ENCODE results near the gene WDR70.

WDR70 gene

DNA sequence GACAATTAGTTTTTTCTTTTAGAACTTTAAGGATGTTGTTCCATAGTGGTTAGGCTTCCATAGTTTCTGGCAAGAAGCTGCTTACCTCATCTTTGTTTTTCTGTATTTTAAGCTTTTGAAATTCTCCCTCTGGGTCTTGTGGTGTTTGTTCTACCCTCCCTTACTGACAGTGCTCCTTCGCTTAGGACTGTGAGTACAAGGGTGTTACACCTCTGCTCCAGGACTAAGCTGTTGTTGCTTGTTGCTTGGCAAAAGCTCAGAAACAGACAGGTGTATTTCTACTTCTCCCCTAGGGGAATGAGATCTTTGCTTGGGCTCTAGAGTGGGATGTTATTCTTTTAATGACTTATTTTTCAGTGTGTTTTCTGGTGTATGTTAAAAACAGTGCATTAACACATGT is 225.2 kb downstream of the WDR70 start:
- H3K79me1 ChIP-seq (ENCODE audit: low read depth, low read length): no peaks in the 10 kb centered on the region
- no CpG with 5 or more reads among the region's 1 CpG for WGBS, 2 donors (ENCODE audit: extremely low coverage in 2 of 2, insufficient read length in 2 of 2, insufficient replicate concordance in 1 of 2)
- no peak overlapping the region for H3K14ac ChIP-seq (ENCODE audit: low read length)
- H3K27ac ChIP-seq (replicated peaks; ENCODE audit: low read length): no peak overlapping the region
- H3K4me1 ChIP-seq (ENCODE audit: control insufficient read depth in 2 of 2, insufficient read depth in 1 of 2, low read depth in 1 of 2, low read length in 2 of 2): no peaks in the 10 kb centered on the region
- H3K4me2 ChIP-seq (ENCODE audit: insufficient read depth, low read length, poor library complexity, severe bottlenecking): no peak overlapping the region
- H3K23ac ChIP-seq (ENCODE audit: low read depth, low read length, poor library complexity): no peak overlapping the region
- no peak overlapping the region for H4K8ac ChIP-seq (ENCODE audit: low read depth, low read length)
- H2BK12ac ChIP-seq (ENCODE audit: low read length): no peak overlapping the region
- H2BK15ac ChIP-seq (ENCODE audit: low read length): no peak overlapping the region
- H2BK5ac ChIP-seq (ENCODE audit: low read length): no peak overlapping the region
- H3K18ac ChIP-seq (ENCODE audit: low read length): no peak overlapping the region
- no peaks in the 10 kb centered on the region for H3K36me3 ChIP-seq (replicated peaks in 1 of 2; ENCODE audit: control insufficient read depth in 2 of 2, insufficient read depth in 2 of 2, low read length in 2 of 2)
- no peak overlapping the region for H2AFZ ChIP-seq (ENCODE audit: low read length)
- no peak overlapping the region for H4K91ac ChIP-seq (ENCODE audit: low read depth, low read length, poor library complexity)
- no peaks in the 10 kb centered on the region for H3K27me3 ChIP-seq (ENCODE audit: control insufficient read depth in 3 of 3, insufficient read depth in 3 of 3, low read depth in 1 of 3, low read length in 3 of 3)
- H3K4ac ChIP-seq (ENCODE audit: low read length): no peak overlapping the region
- no peak overlapping the region for H3K4me3 ChIP-seq (ENCODE audit: low read length in 2 of 2)
- H2BK120ac ChIP-seq (ENCODE audit: low read depth, low read length): no peak overlapping the region
- no peak overlapping the region for H2AK5ac ChIP-seq (ENCODE audit: low read depth, low read length)
- no peak for DNase-seq (ENCODE audit: low spot score)
- H3K9ac ChIP-seq (ENCODE audit: low read depth, low read length, poor library complexity): no peak overlapping the region
- H3K9me3 ChIP-seq (replicated peaks in 1 of 2; ENCODE audit: control insufficient read depth in 2 of 2, insufficient read depth in 1 of 2, low read depth in 1 of 2, low read length in 2 of 2): peaks cover 0 to 6% of the 10 kb centered on the region in 2 donors

DNA sequence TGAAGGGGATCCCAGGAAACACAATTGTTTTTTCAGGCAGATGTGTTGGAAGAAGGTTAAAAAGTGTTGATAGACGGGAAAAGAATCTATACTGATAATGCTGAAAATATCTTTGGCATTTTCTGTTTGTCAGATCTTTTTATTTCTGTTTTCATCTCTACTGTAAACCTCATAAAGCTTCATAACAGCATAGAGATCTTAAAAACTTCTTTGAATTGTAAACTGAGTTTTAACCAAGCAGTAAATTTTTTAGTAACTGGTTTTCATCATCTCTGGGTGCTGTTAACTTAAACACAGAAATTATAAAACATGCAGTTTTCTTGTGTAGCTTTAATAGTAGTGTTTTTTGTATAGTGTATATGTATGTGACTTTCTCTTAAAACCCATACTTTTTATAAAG is 227.0 kb downstream of the WDR70 start:
- Histone ChIP-seq H3K4me1 (ENCODE audit: control insufficient read depth in 2 of 2, insufficient read depth in 1 of 2, low read depth in 1 of 2, low read length in 2 of 2) (no peaks in the 10 kb centered on the region), H3K9me3 (replicated peaks in 1 of 2; ENCODE audit: control insufficient read depth in 2 of 2, insufficient read depth in 1 of 2, low read depth in 1 of 2, low read length in 2 of 2) (peaks cover 0 to 3% of the 10 kb centered on the region in 2 donors), H2AK5ac (ENCODE audit: low read depth, low read length) (no peak overlapping the region), H3K36me3 (replicated peaks in 1 of 2; ENCODE audit: control insufficient read depth in 2 of 2, insufficient read depth in 2 of 2, low read length in 2 of 2) (no peaks in the 10 kb centered on the region), H2AFZ (ENCODE audit: low read length) (no peak overlapping the region), H2BK15ac (ENCODE audit: low read length) (no peak overlapping the region), H3K23ac (ENCODE audit: low read depth, low read length, poor library complexity) (no peak overlapping the region), H3K27ac (replicated peaks; ENCODE audit: low read length) (no peak overlapping the region), H3K18ac (ENCODE audit: low read length) (no peak overlapping the region), H2BK5ac (ENCODE audit: low read length) (no peak overlapping the region), H3K4me3 (ENCODE audit: low read length in 2 of 2) (no peak overlapping the region), H3K27me3 (ENCODE audit: control insufficient read depth in 3 of 3, insufficient read depth in 3 of 3, low read depth in 1 of 3, low read length in 3 of 3) (no peaks in the 10 kb centered on the region), H2BK120ac (ENCODE audit: low read depth, low read length) (no peak overlapping the region), H3K4ac (ENCODE audit: low read length) (no peak overlapping the region), H3K9ac (ENCODE audit: low read depth, low read length, poor library complexity) (no peak overlapping the region), H4K91ac (ENCODE audit: low read depth, low read length, poor library complexity) (no peak overlapping the region), H3K79me1 (ENCODE audit: low read depth, low read length) (no peaks in the 10 kb centered on the region), H3K4me2 (ENCODE audit: insufficient read depth, low read length, poor library complexity, severe bottlenecking) (no peak overlapping the region), H2BK12ac (ENCODE audit: low read length) (no peak overlapping the region), H4K8ac (ENCODE audit: low read depth, low read length) (no peak overlapping the region), H3K14ac (ENCODE audit: low read length) (no peak overlapping the region)
- WGBS, 2 donors (ENCODE audit: extremely low coverage in 2 of 2, insufficient read length in 2 of 2, insufficient replicate concordance in 1 of 2): no CpG with 5 or more reads among the region's 1 CpG
- DNase-seq (ENCODE audit: low spot score): no peak

GRCh38 chr5:37606632-37607248 is 227.6 kb downstream of the WDR70 start:
- no peaks in the 10 kb centered on the region for H3K4me1 ChIP-seq (ENCODE audit: control insufficient read depth in 2 of 2, insufficient read depth in 1 of 2, low read depth in 1 of 2, low read length in 2 of 2)
- H2BK12ac ChIP-seq (ENCODE audit: low read length): no peak overlapping the region
- no CpG with 5 or more reads among the region's 2 CpGs for whole genome bisulfite sequencing, 2 donors (ENCODE audit: extremely low coverage in 2 of 2, insufficient read length in 2 of 2, insufficient replicate concordance in 1 of 2)
- no peak overlapping the region for H2AFZ ChIP-seq (ENCODE audit: low read length)
- H4K8ac ChIP-seq (ENCODE audit: low read depth, low read length): no peak overlapping the region
- H2AK5ac ChIP-seq (ENCODE audit: low read depth, low read length): no peak overlapping the region
- H3K36me3 ChIP-seq (replicated peaks in 1 of 2; ENCODE audit: control insufficient read depth in 2 of 2, insufficient read depth in 2 of 2, low read length in 2 of 2): no peaks in the 10 kb centered on the region
- no peak overlapping the region for H2BK5ac ChIP-seq (ENCODE audit: low read length)
- no peak overlapping the region for H3K18ac ChIP-seq (ENCODE audit: low read length)
- H3K9me3 ChIP-seq (replicated peaks in 1 of 2; ENCODE audit: control insufficient read depth in 2 of 2, insufficient read depth in 1 of 2, low read depth in 1 of 2, low read length in 2 of 2): no peaks in the 10 kb centered on the region
- DNase-seq (ENCODE audit: low spot score): no peak
- no peaks in the 10 kb centered on the region for H3K79me1 ChIP-seq (ENCODE audit: low read depth, low read length)
- H3K27me3 ChIP-seq (ENCODE audit: control insufficient read depth in 3 of 3, insufficient read depth in 3 of 3, low read depth in 1 of 3, low read length in 3 of 3): no peaks in the 10 kb centered on the region
- H3K9ac ChIP-seq (ENCODE audit: low read depth, low read length, poor library complexity): no peak overlapping the region
- no peak overlapping the region for H3K14ac ChIP-seq (ENCODE audit: low read length)
- H4K91ac ChIP-seq (ENCODE audit: low read depth, low read length, poor library complexity): no peak overlapping the region
- no peak overlapping the region for H3K4me3 ChIP-seq (ENCODE audit: low read length in 2 of 2)
- H3K23ac ChIP-seq (ENCODE audit: low read depth, low read length, poor library complexity): no peak overlapping the region
- H2BK15ac ChIP-seq (ENCODE audit: low read length): no peak overlapping the region
- H2BK120ac ChIP-seq (ENCODE audit: low read depth, low read length): no peak overlapping the region
- no peak overlapping the region for H3K27ac ChIP-seq (replicated peaks; ENCODE audit: low read length)
- H3K4me2 ChIP-seq (ENCODE audit: insufficient read depth, low read length, poor library complexity, severe bottlenecking): no peak overlapping the region
- H3K4ac ChIP-seq (ENCODE audit: low read length): no peak overlapping the region

- H3K4me3 ChIP-seq (ENCODE audit: low read length in 2 of 2): no peak overlapping the region
- no peak overlapping the region for H3K14ac ChIP-seq (ENCODE audit: low read length)
- no peak overlapping the region for H2BK15ac ChIP-seq (ENCODE audit: low read length)
- H3K36me3 ChIP-seq (replicated peaks in 1 of 2; ENCODE audit: control insufficient read depth in 2 of 2, insufficient read depth in 2 of 2, low read length in 2 of 2): no peaks in the 10 kb centered on the region
- no peak overlapping the region for H3K4ac ChIP-seq (ENCODE audit: low read length)
- H3K4me1 ChIP-seq (ENCODE audit: control insufficient read depth in 2 of 2, insufficient read depth in 1 of 2, low read depth in 1 of 2, low read length in 2 of 2): no peaks in the 10 kb centered on the region
- no peak overlapping the region for H3K4me2 ChIP-seq (ENCODE audit: insufficient read depth, low read length, poor library complexity, severe bottlenecking)
- H3K27ac ChIP-seq (replicated peaks; ENCODE audit: low read length): no peak overlapping the region
- no peak overlapping the region for H2BK12ac ChIP-seq (ENCODE audit: low read length)
- H2BK5ac ChIP-seq (ENCODE audit: low read length): no peak overlapping the region
- no peak overlapping the region for H4K91ac ChIP-seq (ENCODE audit: low read depth, low read length, poor library complexity)
- H2BK120ac ChIP-seq (ENCODE audit: low read depth, low read length): no peak overlapping the region
- no peaks in the 10 kb centered on the region for H3K9me3 ChIP-seq (replicated peaks in 1 of 2; ENCODE audit: control insufficient read depth in 2 of 2, insufficient read depth in 1 of 2, low read depth in 1 of 2, low read length in 2 of 2)
- no peak overlapping the region for H4K8ac ChIP-seq (ENCODE audit: low read depth, low read length)
- no peak for DNase-seq (ENCODE audit: low spot score)
- no CpG with 5 or more reads among the region's 4 CpGs for WGBS, 2 donors (ENCODE audit: extremely low coverage in 2 of 2, insufficient read length in 2 of 2, insufficient replicate concordance in 1 of 2)
- no peak overlapping the region for H3K9ac ChIP-seq (ENCODE audit: low read depth, low read length, poor library complexity)
- H2AK5ac ChIP-seq (ENCODE audit: low read depth, low read length): no peak overlapping the region
- no peak overlapping the region for H3K23ac ChIP-seq (ENCODE audit: low read depth, low read length, poor library complexity)
- no peak overlapping the region for H2AFZ ChIP-seq (ENCODE audit: low read length)
- no peaks in the 10 kb centered on the region for H3K79me1 ChIP-seq (ENCODE audit: low read depth, low read length)
- no peaks in the 10 kb centered on the region for H3K27me3 ChIP-seq (ENCODE audit: control insufficient read depth in 3 of 3, insufficient read depth in 3 of 3, low read depth in 1 of 3, low read length in 3 of 3)
- no peak overlapping the region for H3K18ac ChIP-seq (ENCODE audit: low read length)
Measured at GRCh38 chr5:37615184-37615583, 236.1 kb downstream of the WDR70 start.

All from neuronal stem cell (in vitro differentiated cells).